Esophagus muscularis mucosa (tissue), 4 donors: ENCODE results near the gene APP. TPM values are rescaled to one million over a fixed set of nuclear protein-coding genes. Genes with fewer than 3 reads are reported as not detected.

Experiments
- DNase-seq: peaks from one replicate; pipeline ENCODE4 v3.0.0-alpha.2; 2017; ENCODE audit errors: extremely low spot score
- H3K27ac ChIP-seq, 4 donors: fragments of 200-600 bp; sonication (generic); replicated peaks in 1 of 4; 1 replicate in 3 of 4; 2 replicates in 1 of 4; pipeline ENCODE4 v1.5.1; 2016 to 2019; ENCODE audit warnings: mild to moderate bottlenecking in 1 of 4
- H3K27me3 ChIP-seq, 4 donors: fragments of 200-600 bp; sonication (generic); one replicate each; pipeline versions ENCODE4 v1.5.1 to v1.6.0; 2016 to 2019
- H3K36me3 ChIP-seq, 4 donors: fragments of 200-600 bp; sonication (generic); one replicate each; pipeline ENCODE4 v1.5.1; 2016 to 2019
- H3K4me1 ChIP-seq, 4 donors: fragments of 200-600 bp; sonication (generic); one replicate each; pipeline ENCODE4 v1.5.1; 2016 to 2019
- H3K4me3 ChIP-seq, 4 donors: fragments of 200-600 bp; sonication (generic); 1 replicate in 2 of 4; 2 replicates in 2 of 4; pipeline ENCODE4 v1.5.1; 2016 to 2019; ENCODE audit warnings: mild to moderate bottlenecking in 4 of 4, moderate library complexity in 1 of 4
- H3K9me3 ChIP-seq, 4 donors: fragments of 200-600 bp; sonication (generic); 1 replicate in 3 of 4; 2 replicates in 1 of 4; pipeline ENCODE4 v1.5.1; 2016 to 2019
- EP300 ChIP-seq: sonication (generic); formaldehyde crosslinking; IDR thresholded peaks from one replicate; pipeline ENCODE4 v1.6.1; 2017; ENCODE audit warnings: antibody characterized with exemption
- POLR2A ChIP-seq: fragments of 450-650 bp; IDR thresholded peaks from one replicate; pipeline ENCODE4 v1.6.1; 2017; ENCODE audit warnings: antibody characterized with exemption, moderate library complexity, mild to moderate bottlenecking, low read depth
- POLR2AphosphoS5 ChIP-seq, 2 donors: sonication (generic); formaldehyde crosslinking; IDR thresholded peaks; one replicate each; pipeline ENCODE4 v1.6.1; 2017; ENCODE audit warnings: antibody characterized with exemption in 2 of 2
- WGBS: methylation state at CpG from one replicate; pipeline ENCODE4 v1.1.5; 2018; 5-methylcytosine and 5-hydroxymethylcytosine counted together
- intact Hi-C: fragments of 100-400 bp; cut with DNase I; formaldehyde crosslinking; loops from one replicate; pipeline ENCODE4 v1.15.1; 2023
- total RNA-seq, 4 donors: library from RNA; depleted of rRNA; stranded (reverse); fragments of >200 nt; gene quantifications; one replicate each; pipeline versions ENCODE4 v1.1.0 to v1.2.1, GENCODE V29; 2016
- TF ChIP-seq, protein P1 (sequence below), 3 experiments: fragments of 200-600 bp in 2 of 3; fragments of 450-650 bp in 1 of 3; sonication (generic) in 2 of 3; IDR thresholded peaks; one replicate each; pipeline ENCODE4 v1.5.1; 2017 to 2019; ENCODE audit warnings: antibody characterized with exemption in 3 of 3, mild to moderate bottlenecking in 2 of 3, moderate library complexity in 1 of 3

Gene APP
- total RNA-seq, 4 donors from 2014 or later = 459 to 790 (median 624) TPM

DNA sequence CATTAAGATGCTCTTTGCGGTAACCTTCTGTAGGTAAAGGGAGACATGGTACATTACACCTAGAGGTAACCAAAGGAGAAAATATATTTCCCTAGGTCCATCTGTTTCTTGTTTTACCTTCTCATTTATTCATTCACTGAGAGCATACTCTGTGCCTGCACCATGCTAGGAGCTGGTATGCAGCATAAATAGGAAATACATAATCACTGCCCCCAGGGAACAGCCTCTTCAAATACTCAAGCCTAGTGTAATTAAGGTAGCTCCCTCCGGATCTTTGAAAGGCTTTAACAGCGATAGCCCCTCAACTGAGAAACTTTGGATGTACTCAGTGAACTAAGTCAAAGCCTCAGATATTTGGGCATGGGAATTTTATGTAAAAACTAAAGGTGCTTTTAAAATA is 312.2 kb downstream of the APP start:
- WGBS = 96% methylated on average over 3 of the region's 3 CpGs
- intact Hi-C loops = no loop called here
- H3K4me3 ChIP-seq = no peak overlapping the region

DNA sequence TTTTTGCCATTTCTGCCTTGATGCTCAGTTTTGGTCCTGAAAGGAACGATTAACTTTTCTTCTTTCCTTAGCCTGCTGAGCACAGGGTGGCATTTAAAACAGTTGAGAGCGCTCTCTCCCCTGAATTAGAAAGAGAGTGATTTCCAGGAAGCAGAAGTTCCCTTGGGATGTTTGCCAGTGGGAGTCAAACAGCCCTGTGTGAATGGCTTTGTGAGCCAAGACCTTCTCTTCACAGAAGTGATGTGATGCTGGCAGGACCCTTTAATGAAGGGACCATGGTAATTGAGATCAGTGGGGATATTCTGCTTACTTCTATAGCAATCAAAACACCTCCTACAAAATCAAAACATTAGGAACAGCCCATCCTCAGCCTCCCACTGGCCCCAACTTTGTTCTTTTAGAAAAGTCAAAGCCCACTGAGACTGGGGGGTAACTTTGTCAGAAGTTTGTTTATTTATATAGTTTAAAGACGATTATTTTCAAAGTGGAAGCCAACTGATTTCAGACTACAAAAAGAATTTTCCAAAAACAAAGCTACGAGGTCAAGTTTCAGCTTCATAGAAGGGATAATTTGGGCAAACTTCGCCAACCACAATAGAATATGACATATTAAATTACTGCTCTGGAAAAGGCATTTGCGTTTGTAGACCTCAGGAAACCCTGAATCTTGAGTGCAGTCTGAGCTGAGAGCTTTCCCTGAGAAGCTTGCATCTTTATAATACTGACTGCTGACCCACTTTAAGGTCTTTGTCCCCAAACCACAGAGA is 313.1 kb downstream of the APP start:
- peaks cover 0 to 4% (median 0%) of the 10 kb centered on the region in 4 donors for H3K27me3 ChIP-seq
- H3K4me1 ChIP-seq = peaks cover 0 to 14% (median 3%) of the 10 kb centered on the region in 4 donors
- TF ChIP-seq EP300 (no peak), POLR2A (no peak), POLR2AphosphoS5 (IDR thresholded peaks at IDR 0.05) (no peak)
- TF ChIP-seq, protein P1, sequence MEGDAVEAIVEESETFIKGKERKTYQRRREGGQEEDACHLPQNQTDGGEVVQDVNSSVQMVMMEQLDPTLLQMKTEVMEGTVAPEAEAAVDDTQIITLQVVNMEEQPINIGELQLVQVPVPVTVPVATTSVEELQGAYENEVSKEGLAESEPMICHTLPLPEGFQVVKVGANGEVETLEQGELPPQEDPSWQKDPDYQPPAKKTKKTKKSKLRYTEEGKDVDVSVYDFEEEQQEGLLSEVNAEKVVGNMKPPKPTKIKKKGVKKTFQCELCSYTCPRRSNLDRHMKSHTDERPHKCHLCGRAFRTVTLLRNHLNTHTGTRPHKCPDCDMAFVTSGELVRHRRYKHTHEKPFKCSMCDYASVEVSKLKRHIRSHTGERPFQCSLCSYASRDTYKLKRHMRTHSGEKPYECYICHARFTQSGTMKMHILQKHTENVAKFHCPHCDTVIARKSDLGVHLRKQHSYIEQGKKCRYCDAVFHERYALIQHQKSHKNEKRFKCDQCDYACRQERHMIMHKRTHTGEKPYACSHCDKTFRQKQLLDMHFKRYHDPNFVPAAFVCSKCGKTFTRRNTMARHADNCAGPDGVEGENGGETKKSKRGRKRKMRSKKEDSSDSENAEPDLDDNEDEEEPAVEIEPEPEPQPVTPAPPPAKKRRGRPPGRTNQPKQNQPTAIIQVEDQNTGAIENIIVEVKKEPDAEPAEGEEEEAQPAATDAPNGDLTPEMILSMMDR (IDR thresholded peaks at IDR 0.05) = no peak
- intact Hi-C loops = no loop called here
- no peak overlapping the region for H3K27ac ChIP-seq
- H3K9me3 ChIP-seq = no peaks in the 10 kb centered on the region
- no peak for DNase-seq
- WGBS = 35% methylated on average over 6 of the region's 6 CpGs
- H3K36me3 ChIP-seq = no peaks in the 10 kb centered on the region
- H3K4me3 ChIP-seq = no peak overlapping the region

More for the DNA sequence above, 312.2 kb downstream of the APP start:
- Histone ChIP-seq H3K27me3 (peaks cover 0 to 4% (median 0%) of the 10 kb centered on the region in 4 donors), H3K9me3 (no peaks in the 10 kb centered on the region), H3K36me3 (no peaks in the 10 kb centered on the region), H3K4me1 (peaks cover 0 to 14% (median 3%) of the 10 kb centered on the region in 4 donors), H3K27ac (no peak overlapping the region)
- TF ChIP-seq POLR2A = no peak
- no peak for TF ChIP-seq EP300
- TF ChIP-seq, protein P1 (IDR thresholded peaks at IDR 0.05) = no peak
- no peak for DNase-seq

DNA sequence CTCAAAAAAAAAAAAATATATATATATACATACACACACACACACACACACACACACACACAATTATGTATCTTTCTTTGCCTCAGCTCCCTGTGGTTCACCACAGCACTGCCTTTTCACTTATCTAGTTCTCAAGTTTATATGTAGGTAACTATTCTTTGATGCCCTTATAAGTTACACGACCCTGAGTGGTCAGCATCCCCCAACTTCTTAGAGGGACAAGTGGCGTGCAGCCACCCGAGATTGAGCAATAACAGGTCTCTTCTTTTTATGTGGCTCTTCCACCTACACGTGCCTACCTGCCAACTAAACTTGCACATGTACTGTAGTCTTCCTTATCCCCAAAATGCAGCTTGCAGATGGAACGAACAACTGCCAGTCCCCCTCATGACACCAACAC is 315.0 kb downstream of the APP start:
- H3K27ac ChIP-seq = no peak overlapping the region
- intact Hi-C loops = no loop called here
- 94% methylated on average over 5 of the region's 5 CpGs for WGBS

DNA sequence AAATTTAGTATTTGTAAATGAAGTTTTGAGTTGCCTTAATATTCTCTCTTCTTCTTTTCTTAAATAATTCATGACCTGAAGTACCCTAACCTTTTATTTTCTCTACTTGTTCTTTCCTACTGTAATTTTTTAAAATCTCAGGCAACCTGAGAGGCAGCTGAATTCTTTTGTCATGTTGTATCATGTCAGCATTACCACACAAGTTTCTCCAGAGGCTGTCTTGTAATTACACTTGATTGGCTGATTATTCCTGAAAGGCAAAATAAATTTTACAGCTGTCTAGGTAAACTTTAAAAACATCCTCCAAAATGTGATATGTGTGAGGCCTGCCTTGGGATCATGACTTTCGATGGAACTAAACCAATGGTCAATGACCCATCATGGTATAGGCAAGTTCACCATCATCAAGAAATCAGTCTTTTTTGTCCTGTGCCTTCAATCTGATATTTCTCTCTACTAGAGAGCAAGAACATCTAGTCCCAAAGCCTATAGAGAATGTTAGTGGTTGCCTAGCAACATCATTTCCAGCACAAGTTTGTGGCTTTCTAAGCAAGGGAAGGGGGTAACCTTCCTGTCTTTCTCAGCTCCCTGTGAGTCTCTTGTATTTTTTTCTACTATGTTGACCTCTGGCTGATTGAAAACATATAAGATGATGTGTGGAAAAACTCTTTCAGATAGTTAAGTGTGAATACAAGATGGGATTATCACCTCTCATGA is 320.3 kb downstream of the APP start:
- H3K4me1 ChIP-seq = peaks cover 0 to 12% (median 0%) of the 10 kb centered on the region in 4 donors
- no peaks in the 10 kb centered on the region for H3K36me3 ChIP-seq
- DNase-seq = no peak
- no peak overlapping the region for H3K4me3 ChIP-seq
- 80% methylated on average over 1 of the region's 1 CpG for WGBS
- peaks cover 0 to 4% (median 0%) of the 10 kb centered on the region in 4 donors for H3K27me3 ChIP-seq
- TF ChIP-seq, protein P1 (IDR thresholded peaks at IDR 0.05) = no peak
- TF ChIP-seq POLR2A (no peak), EP300 (no peak), POLR2AphosphoS5 (IDR thresholded peaks at IDR 0.05) (no peak)
- no peaks in the 10 kb centered on the region for H3K9me3 ChIP-seq
- H3K27ac ChIP-seq = no peak overlapping the region
- intact Hi-C loops = no loop called here

More for the DNA sequence above, 315.0 kb downstream of the APP start:
- no peaks in the 10 kb centered on the region for H3K9me3 ChIP-seq
- no peaks in the 10 kb centered on the region for H3K36me3 ChIP-seq
- H3K4me1 ChIP-seq = peaks cover 0 to 14% (median 3%) of the 10 kb centered on the region in 4 donors
- DNase-seq = no peak
- H3K4me3 ChIP-seq = no peak overlapping the region
- peaks cover 0 to 4% (median 0%) of the 10 kb centered on the region in 4 donors for H3K27me3 ChIP-seq
- TF ChIP-seq EP300 (no peak), POLR2AphosphoS5 (IDR thresholded peaks at IDR 0.05) (no peak)
- TF ChIP-seq, protein P1 (IDR thresholded peaks at IDR 0.05) = no peak
